Lung (tissue), 12 donors: Measurements from ENCODE around the gene UBXN6. TPM values are rescaled to one million over a fixed set of nuclear protein-coding genes. Genes with fewer than 3 reads are reported as not detected.

ENCODE experiments used
- ATAC-seq: fragments of 200-7000 bp; cut with Tn5 transposase; one replicate; pipeline ENCODE4 v1.9.1; 2020; ENCODE audit warnings: moderate number of reproducible peaks; ENCODE audit not compliant: insufficient read depth, low FRiP score
- DNase-seq, 3 donors: peaks; one replicate each; pipeline ENCODE4 v3.0.0-alpha.2; 2013 to 2017
- H3K27ac ChIP-seq, 2 donors: one replicate each; pipeline ENCODE4 v1.5.1; 2013; ENCODE audit warnings: mild to moderate bottlenecking in 2 of 2, moderate library complexity in 2 of 2, control low read depth in 1 of 2, inconsistent platforms in 1 of 2, low read depth in 1 of 2, low read length in 1 of 2
- H3K27me3 ChIP-seq, 3 donors: one replicate each; pipeline ENCODE4 v1.5.1; 2013; ENCODE audit warnings: low read length in 2 of 3; ENCODE audit not compliant: control insufficient read depth in 3 of 3, insufficient read depth in 3 of 3
- H3K36me3 ChIP-seq, 4 donors: one replicate each; pipeline ENCODE4 v1.5.1; 2013; ENCODE audit warnings: low read length in 4 of 4, mild to moderate bottlenecking in 1 of 4, moderate library complexity in 1 of 4; ENCODE audit not compliant: control insufficient read depth in 4 of 4, insufficient read depth in 4 of 4
- H3K4me1 ChIP-seq, 5 donors: one replicate each; pipeline ENCODE4 v1.5.1; 2013; ENCODE audit warnings: low read length in 5 of 5, mild to moderate bottlenecking in 2 of 5, moderate library complexity in 1 of 5; ENCODE audit not compliant: control insufficient read depth in 5 of 5, insufficient read depth in 5 of 5
- H3K4me3 ChIP-seq: one replicate; pipeline ENCODE4 v1.5.1; 2013; ENCODE audit warnings: mild to moderate bottlenecking, control low read depth, moderate library complexity
- H3K9ac ChIP-seq, 2 donors: one replicate each; pipeline ENCODE4 v1.5.1; 2013; ENCODE audit warnings: low read length in 2 of 2, control low read depth in 1 of 2; ENCODE audit not compliant: insufficient read depth in 1 of 2
- H3K9me3 ChIP-seq, 4 donors: one replicate each; pipeline ENCODE4 v1.5.1; 2013; ENCODE audit warnings: low read length in 3 of 4, mild to moderate bottlenecking in 1 of 4, moderate library complexity in 1 of 4; ENCODE audit not compliant: control insufficient read depth in 4 of 4, insufficient read depth in 3 of 4
- whole genome bisulfite sequencing, 2 donors: extraction: QIAGEN DNeasy Blood & Tissue Kit; methylation state at CpG; one replicate each; pipeline ENCODE4 v1.1.7; 2013; 5-methylcytosine and 5-hydroxymethylcytosine counted together
- polyA plus RNA-seq, 2 donors: library from polyadenylated mRNA; stranded (reverse); fragments of 200-250 nt; gene quantifications; one replicate each; pipeline ENCODE4 v1.2.1, GENCODE V29; 2013
- total RNA-seq, 2 donors: library from RNA; depleted of rRNA in 1 of 2; stranded (reverse); fragments of >200 nt in 1 of 2; gene quantifications; one replicate each; pipeline ENCODE4 v1.2.1, GENCODE V29; 2014 to 2021
- TF ChIP-seq, protein P1 (sequence below): IDR thresholded peaks from 2 replicates; pipeline ENCODE4 v1.5.1; 2012; ENCODE audit warnings: mild to moderate bottlenecking; ENCODE audit errors: control extremely low read depth, extremely low read depth
- donor health status: control.
- donor health status: control.
- donor health status: Bipolar disorder and iron deficiency.
- donor health status: healthy.
- donor health status: DM: yes; HTN: yes; CAD: no.

UBXN6 gene
- total and polyA plus RNA-seq, 4 donors, result 74.4 to 128 (median 98.5) TPM

DNA sequence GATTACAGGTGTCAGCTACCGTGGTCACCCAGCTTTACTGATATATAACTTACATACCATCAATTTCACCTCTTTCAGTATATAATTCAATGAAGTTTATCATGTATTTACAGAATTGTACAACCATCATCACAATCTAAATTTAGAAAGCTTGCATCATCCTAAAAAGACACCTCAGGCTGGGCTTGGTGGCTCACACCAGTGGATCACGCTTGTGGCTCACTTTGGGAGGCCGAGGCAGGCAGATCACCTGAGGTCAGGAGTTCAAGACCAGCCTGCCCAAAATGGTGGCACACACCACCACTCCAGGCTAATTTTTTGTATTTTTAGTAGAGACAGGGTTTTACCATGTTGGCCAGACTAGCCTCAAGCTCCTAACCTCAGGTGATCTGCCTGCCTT is 10.2 kb upstream of the UBXN6 start:
- H3K9ac ChIP-seq, result no peak overlapping the region
- H3K9me3 ChIP-seq, result no peaks in the 10 kb centered on the region
- no peak overlapping the region for H3K27ac ChIP-seq
- no peak for DNase-seq
- TF ChIP-seq, protein P1, sequence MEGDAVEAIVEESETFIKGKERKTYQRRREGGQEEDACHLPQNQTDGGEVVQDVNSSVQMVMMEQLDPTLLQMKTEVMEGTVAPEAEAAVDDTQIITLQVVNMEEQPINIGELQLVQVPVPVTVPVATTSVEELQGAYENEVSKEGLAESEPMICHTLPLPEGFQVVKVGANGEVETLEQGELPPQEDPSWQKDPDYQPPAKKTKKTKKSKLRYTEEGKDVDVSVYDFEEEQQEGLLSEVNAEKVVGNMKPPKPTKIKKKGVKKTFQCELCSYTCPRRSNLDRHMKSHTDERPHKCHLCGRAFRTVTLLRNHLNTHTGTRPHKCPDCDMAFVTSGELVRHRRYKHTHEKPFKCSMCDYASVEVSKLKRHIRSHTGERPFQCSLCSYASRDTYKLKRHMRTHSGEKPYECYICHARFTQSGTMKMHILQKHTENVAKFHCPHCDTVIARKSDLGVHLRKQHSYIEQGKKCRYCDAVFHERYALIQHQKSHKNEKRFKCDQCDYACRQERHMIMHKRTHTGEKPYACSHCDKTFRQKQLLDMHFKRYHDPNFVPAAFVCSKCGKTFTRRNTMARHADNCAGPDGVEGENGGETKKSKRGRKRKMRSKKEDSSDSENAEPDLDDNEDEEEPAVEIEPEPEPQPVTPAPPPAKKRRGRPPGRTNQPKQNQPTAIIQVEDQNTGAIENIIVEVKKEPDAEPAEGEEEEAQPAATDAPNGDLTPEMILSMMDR, result no peak
- ATAC-seq, result no peak
- H3K27me3 ChIP-seq, result no peaks in the 10 kb centered on the region
- 77 to 93% methylated on average over 3 of the region's 3 CpGs for WGBS, 2 donors
- H3K4me1 ChIP-seq, result peaks cover 0 to 2% (median 0%) of the 10 kb centered on the region in 5 donors
- no peak overlapping the region for H3K4me3 ChIP-seq
- H3K36me3 ChIP-seq, result no peaks in the 10 kb centered on the region

DNA sequence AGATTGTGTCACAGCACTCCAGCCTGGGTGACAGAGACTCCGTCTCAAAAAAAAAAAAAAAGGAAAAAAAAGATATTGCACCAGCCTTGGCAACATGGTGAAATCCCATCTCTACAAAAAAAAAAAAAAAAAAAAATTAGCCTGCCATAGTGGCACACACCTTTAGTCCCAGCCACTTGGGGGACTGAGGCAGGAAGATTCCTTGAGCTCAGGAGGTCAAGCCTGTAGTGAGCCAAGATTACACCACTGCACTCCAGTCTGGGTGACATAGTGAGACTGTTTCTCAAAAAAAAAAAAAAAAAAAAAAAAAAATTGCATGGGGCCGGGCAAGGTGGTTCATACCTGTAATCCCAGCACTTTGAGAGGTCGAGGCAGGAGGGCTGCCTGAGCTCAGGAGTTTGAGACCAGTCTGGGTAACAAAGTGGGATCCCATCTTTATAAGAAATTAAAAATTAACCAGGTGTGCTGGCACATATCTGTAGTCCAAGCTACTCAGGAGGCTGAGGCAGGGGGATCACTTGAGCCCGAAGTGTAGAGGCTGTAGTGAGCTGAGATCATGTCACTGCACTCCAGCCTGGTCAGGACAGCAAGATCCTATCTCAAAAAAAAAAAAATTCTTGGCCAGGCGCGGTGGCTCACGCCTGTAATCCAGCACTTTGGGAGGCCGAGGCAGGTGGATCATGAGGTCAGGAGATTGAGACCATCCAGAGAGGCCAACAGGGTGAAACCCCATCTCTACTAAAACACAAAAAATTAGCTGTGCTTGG is 7.4 kb upstream of the UBXN6 start:
- Histone ChIP-seq H3K4me1 (no peaks in the 10 kb centered on the region), H3K4me3 (no peak overlapping the region), H3K36me3 (no peaks in the 10 kb centered on the region), H3K27ac (no peak overlapping the region), H3K9me3 (no peaks in the 10 kb centered on the region), H3K9ac (no peak overlapping the region), H3K27me3 (no peaks in the 10 kb centered on the region)
- WGBS, 2 donors, result 84 to 86% methylated on average over 8 of the region's 8 CpGs
- ATAC-seq (no peak), DNase-seq (no peak)
- TF ChIP-seq, protein P1, result no peak

DNA sequence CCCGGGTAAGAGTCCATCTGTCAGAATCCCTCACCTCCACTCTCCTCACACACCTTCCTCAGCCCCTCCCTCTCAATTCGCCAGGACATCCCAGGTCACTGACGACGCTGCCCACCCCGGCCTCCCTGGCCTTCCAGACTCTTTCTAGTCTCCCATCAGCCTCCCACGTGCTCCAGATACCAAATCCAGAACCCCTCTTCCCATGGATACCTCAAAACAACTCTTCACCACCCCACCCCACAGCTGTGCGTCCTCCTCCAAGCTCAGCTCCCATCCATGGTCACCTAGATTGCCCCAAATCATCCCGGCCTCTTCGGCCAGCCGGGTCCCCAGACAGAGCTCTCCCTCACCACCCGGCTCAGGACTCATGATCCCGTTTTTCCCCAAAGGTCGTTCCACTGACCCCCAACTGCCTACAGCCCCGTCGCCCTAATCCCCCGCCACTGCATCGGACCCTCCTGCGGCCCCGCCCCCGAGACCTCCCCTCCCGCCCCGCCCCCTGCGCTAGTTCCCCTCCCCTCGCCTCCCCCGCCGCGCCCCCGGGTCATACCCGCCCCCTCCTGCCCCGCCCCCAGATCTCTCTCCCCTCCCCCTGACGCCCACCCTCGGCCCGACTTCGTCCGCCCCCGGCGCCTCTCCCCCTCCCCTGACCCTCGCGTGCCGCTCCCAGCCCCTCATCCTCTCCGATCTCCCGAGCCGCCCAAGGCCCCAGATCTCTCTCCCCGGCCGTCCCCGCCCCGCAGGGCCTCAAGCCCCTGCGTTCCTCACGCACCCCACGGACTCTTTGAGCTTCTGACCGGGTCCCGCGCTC is 546 bp downstream of the UBXN6 start:
- H3K27ac ChIP-seq, result peak overlapping the region; percentile 80 to 83
- no peaks in the 10 kb centered on the region for H3K9me3 ChIP-seq
- ATAC-seq, result peak; percentile 20
- peaks cover 0 to 22% (median 7%) of the 10 kb centered on the region in 5 donors for H3K4me1 ChIP-seq
- TF ChIP-seq, protein P1, result no peak
- WGBS, 2 donors, result 2% methylated on average over 31 to 42 of the region's 53 CpGs
- peaks cover 7 to 26% (median 9%) of the 10 kb centered on the region in 4 donors for H3K36me3 ChIP-seq
- H3K4me3 ChIP-seq, result peak overlapping the region; percentile 58
- DNase-seq, result peak; percentile 84 to 90 (median 87)
- H3K9ac ChIP-seq, result peak overlapping the region; percentile 59 to 61
- no peaks in the 10 kb centered on the region for H3K27me3 ChIP-seq
